ENCODE measurements around the gene SHB. TPM values are rescaled to one million over a fixed set of nuclear protein-coding genes. Genes with fewer than 3 reads are reported as not detected.

Gene SHB
- total and polyA plus RNA-seq, 2 donors (not counting 3 experiments of a cell fraction or from before 2014, with no cell fraction given): 13.4 to 24.9 TPM

DNA sequence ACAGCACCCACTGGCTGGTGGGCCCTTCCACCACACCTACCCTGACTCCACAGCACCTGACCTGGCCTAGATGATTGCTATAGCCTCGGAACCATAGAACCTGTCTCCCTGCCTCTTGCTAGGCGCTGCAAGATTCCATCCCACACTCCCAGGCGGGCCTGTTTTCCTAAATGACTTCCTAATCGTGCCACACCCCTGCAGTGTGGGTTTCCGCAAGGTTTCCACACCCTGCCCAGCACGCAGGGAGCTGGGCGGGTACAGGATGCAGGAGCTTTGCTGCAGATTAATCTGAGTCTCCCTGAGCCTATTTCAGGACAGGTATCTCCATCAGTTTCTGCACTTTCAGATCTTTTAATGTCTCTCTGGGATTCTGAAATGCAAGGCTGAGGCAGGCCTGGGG lies 62.9 kb downstream of the SHB start:
- no peaks in the 10 kb centered on the region for H3K9me1 ChIP-seq (replicated peaks; ENCODE audit: control insufficient read depth, extremely low read depth, insufficient read depth, low read length)
- no peak for DNase-seq (ENCODE audit: low read depth, low spot score)
- H3K9ac ChIP-seq (replicated peaks; ENCODE audit: extremely low read depth, insufficient read depth, low read length): no peak overlapping the region
- no peak overlapping the region for H3K27ac ChIP-seq (ENCODE audit: insufficient read depth, low read depth, low read length)
- no peaks in the 10 kb centered on the region for H3K9me3 ChIP-seq (replicated peaks; ENCODE audit: control insufficient read depth, insufficient read depth, low read length)
- dilution Hi-C loops (cut with MboI; ENCODE audit: extremely low pct_ligation_motif_present, low sequenced_read_pairs) (no loop called here), intact Hi-C loops (cut with micrococcal nuclease) (loop anchor here (5.0 kb wide), 1 partner anchor 54 kb away; no protein-coding TSS in a partner anchor)
- H3K27me3 ChIP-seq (ENCODE audit: control insufficient read depth in 2 of 2, insufficient read depth in 2 of 2, low read length in 2 of 2): no peaks in the 10 kb centered on the region
- peak; percentile 64 for FAIRE-seq
- peaks cover 0 to 3% of the 10 kb centered on the region in 2 experiments for H3K36me3 ChIP-seq (ENCODE audit: control insufficient read depth in 2 of 2, extremely low read depth in 1 of 2, insufficient read depth in 2 of 2, low read length in 2 of 2)
- peaks cover 39% of the 10 kb centered on the region for H3K79me2 ChIP-seq (ENCODE audit: control insufficient read depth, insufficient read depth, low read length)
- no peak for TF ChIP-seq POLR2AphosphoS5 (IDR thresholded peaks at IDR 0.05; ENCODE audit: insufficient read depth, low read depth, low read length)
- TF ChIP-seq POLR2A (IDR thresholded peaks at IDR 0.05; ENCODE audit: low read depth, low read length): no peak
- TF ChIP-seq EZH2 (IDR thresholded peaks at IDR 0.05; ENCODE audit: borderline replicate concordance, low read depth, low read length, severe bottlenecking): no peak
- TF ChIP-seq JUN (IDR thresholded peaks at IDR 0.05; ENCODE audit: borderline replicate concordance, insufficient read depth, insufficient read length, low read depth): no peak
- TF ChIP-seq, protein P1, sequence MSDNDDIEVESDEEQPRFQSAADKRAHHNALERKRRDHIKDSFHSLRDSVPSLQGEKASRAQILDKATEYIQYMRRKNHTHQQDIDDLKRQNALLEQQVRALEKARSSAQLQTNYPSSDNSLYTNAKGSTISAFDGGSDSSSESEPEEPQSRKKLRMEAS (IDR thresholded peaks at IDR 0.05; ENCODE audit: insufficient read depth, insufficient read length): no peak
- TF ChIP-seq, protein P2, sequence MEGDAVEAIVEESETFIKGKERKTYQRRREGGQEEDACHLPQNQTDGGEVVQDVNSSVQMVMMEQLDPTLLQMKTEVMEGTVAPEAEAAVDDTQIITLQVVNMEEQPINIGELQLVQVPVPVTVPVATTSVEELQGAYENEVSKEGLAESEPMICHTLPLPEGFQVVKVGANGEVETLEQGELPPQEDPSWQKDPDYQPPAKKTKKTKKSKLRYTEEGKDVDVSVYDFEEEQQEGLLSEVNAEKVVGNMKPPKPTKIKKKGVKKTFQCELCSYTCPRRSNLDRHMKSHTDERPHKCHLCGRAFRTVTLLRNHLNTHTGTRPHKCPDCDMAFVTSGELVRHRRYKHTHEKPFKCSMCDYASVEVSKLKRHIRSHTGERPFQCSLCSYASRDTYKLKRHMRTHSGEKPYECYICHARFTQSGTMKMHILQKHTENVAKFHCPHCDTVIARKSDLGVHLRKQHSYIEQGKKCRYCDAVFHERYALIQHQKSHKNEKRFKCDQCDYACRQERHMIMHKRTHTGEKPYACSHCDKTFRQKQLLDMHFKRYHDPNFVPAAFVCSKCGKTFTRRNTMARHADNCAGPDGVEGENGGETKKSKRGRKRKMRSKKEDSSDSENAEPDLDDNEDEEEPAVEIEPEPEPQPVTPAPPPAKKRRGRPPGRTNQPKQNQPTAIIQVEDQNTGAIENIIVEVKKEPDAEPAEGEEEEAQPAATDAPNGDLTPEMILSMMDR (IDR thresholded peaks at IDR 0.05; ENCODE audit: extremely low read depth in 1 of 2, insufficient read depth in 1 of 2, low read depth in 1 of 2, low read length in 2 of 2): no peak
- no peak for TF ChIP-seq FOS (IDR thresholded peaks at IDR 0.05; ENCODE audit: borderline replicate concordance, insufficient read depth, low read length)
- no peak for TF ChIP-seq MYC (IDR thresholded peaks at IDR 0.05; ENCODE audit: low read depth, low read length)
- TF ChIP-seq GATA2 (IDR thresholded peaks at IDR 0.05; ENCODE audit: insufficient read depth, insufficient read length, low read depth, low read length): no peak
- H3K4me2 ChIP-seq (ENCODE audit: insufficient read depth, low read length): no peak overlapping the region
- no peaks in the 10 kb centered on the region for H4K20me1 ChIP-seq (replicated peaks; ENCODE audit: control insufficient read depth, extremely low read depth, insufficient read depth, low read length)
- ChIA-PET CTCF (no interaction called here), POLR2A (interaction anchor here (0.7 kb wide), 1 partner anchor 25 kb away, joined by 3 read pairs; no protein-coding TSS in a partner anchor)
- no peak overlapping the region for H3K4me3 ChIP-seq (replicated peaks in 1 of 3; ENCODE audit: insufficient read depth in 1 of 3, low read depth in 1 of 3, low read length in 3 of 3)
- no TSS peak for BruUV-seq (replicated peaks)
- no peak overlapping the region for H2AFZ ChIP-seq (ENCODE audit: low read depth, low read length)
- H3K4me1 ChIP-seq (ENCODE audit: control insufficient read depth, extremely low read depth, insufficient read depth, low read length): peaks cover 30% of the 10 kb centered on the region

All from endothelial cell of umbilical vein (primary cell).